Activated CD4-positive, alpha-beta T cell treated with anti-CD3 and anti-CD28 coated beads, Interleukin-2, Interleukin-6, amounts not matched to agents 100 ng/mL and 50 ng/mL, durations not matched to agents 16 hours and 8 hours (primary cell): ENCODE data around the gene LMBRD2.
A peak's percentile ranks its signal among the peaks of the same experiment; 100 is the strongest.
"Not testable (repeated sequence)": the region's sequence is repeated elsewhere in the genome, so short reads cannot be mapped to it uniquely, and the experiment has no call there.

Experiments
- DNase-seq: peaks from one replicate; pipeline ENCODE4 v3.0.0-alpha.2; 2020

LMBRD2 gene

DNA sequence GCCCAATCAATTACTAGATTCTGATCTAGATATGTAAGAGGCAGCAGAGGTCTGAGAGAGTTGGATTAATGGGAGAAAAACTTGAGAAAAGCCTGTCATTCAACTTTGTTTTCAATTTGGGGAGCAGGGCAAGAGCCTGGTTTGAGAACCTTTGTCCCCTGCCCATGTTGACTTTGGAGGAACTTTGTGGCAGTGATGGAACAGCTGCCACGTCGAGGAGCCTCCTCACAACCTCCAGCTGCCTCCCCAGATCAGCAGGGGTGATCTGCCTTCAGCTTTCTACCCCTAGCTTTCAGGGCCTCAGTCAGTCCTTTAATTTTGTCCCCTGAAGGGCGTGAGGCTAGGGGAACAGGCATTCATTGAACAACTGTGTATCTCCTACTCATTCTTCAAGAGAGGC lies 8.9 kb upstream of the LMBRD2 start:
- DNase-seq = no peak

DNA sequence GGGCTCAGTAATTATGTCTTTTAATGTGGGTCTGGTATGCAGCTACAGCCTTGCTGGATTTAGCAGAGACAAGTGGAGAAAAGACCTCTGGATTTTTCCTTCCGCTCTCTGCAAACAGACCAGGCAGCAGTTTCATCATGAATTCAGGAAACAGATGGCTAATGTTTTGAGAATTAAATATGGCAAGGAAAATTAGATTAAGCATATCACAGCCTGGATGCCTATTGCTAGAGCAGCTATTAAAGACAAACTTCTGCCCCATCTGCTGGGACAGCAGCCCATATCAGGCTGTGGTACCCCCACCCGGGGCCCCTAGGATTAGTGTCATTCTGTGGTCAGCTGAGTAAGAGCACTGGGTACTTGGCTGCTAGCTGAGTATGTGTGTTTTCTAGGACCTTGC lies 6.5 kb upstream of the LMBRD2 start:
- no peak for DNase-seq

DNA sequence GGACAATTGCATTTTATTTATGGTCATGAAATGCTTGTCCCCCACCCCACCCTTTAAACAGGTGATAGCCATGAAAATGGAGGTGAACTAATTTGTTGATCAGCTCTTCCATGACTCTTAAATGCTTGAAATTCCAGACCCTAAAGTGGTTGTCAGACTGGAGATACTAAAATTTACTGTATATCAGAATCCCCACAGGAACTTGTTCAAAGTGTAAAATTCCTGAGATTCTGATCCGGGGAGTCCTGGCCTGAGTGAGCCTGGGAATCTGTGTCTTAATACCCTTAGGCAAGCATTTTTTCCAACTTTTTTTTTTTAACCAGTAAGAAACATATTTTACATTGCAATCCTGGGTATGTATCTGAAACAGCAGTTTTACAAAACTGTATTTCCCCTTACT lies 4.9 kb upstream of the LMBRD2 start:
- no peak for DNase-seq

DNA sequence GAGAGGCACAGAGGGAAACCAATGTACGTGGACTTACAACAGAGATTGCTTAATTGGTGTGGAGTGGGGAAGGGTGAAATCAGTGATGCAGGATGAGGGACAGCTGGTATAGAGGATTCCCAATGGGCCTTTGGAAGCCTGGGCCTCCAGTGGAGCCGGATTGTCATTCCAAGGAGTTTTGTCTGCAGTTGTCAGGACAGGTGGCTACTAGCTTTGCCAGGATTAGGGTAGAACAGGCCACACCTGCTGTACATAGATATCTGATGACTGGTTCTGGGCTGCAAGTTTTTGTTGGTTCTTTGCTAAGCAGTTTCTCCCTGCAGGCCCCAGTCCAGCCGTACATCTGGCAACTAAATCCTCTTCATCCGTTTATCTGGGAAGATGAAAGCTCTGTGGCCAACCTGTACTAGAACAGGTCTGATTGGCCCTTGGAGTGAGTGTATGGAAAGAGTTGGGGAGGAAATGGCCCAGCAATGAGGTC lies 4.5 kb upstream of the LMBRD2 start:
- DNase-seq = no peak

DNA sequence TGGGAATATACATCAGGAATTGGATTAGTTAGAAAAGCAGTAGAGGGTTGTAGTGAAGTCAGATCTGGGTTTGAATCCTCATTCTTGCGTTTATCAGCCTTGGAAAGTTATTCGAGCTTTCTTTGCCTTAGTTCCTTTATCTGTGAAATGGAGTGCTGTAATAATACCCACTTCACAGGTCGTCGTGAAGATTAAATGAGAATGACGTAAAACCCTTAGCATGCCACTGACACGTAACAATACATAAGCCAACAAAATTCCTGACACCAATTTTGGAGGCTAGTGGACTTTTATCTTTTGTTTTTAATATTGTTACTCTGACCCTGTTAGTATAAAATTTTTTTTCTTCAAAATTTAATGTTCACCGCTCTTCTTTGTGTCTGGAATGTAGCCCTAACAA lies 3.6 kb upstream of the LMBRD2 start:
- no peak for DNase-seq

DNA sequence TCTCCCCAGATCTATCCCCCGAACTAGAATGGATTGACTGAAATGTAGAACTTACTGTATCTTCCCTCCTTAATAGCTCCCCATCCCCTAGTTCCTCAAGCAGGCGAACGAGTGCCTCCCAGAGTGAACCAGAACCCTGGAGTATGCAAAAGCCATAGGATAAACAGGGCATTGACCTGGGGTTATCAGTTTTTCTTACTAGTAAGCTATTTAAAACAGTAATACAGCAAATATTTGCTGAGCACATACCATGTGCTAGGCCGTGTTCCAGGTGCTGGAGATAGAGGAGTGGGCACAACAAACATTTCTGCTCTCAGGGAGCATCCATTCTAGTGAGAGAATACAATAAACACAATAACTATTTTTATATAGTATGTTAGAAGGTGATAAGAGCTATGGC lies 2.0 kb upstream of the LMBRD2 start:
- DNase-seq = no peak

DNA sequence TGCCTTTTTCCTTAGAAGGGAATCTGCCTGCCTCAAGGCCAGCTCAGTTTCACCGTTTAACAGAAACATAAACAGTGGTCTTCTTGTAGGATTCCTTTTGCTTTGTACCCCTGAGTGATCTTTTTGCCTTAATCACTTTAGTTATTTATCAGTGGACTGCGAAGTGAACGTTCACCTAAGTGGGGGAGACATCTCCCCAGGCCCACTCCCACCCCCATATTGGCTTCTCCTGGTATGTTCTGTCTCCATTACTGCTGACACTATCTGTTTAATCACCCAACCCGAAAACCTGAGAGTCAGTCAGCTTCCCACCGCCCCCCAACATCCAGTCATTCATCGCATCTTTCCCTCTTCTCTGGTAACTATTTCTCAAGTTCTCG lies 1.6 kb upstream of the LMBRD2 start:
- no peak for DNase-seq

DNA sequence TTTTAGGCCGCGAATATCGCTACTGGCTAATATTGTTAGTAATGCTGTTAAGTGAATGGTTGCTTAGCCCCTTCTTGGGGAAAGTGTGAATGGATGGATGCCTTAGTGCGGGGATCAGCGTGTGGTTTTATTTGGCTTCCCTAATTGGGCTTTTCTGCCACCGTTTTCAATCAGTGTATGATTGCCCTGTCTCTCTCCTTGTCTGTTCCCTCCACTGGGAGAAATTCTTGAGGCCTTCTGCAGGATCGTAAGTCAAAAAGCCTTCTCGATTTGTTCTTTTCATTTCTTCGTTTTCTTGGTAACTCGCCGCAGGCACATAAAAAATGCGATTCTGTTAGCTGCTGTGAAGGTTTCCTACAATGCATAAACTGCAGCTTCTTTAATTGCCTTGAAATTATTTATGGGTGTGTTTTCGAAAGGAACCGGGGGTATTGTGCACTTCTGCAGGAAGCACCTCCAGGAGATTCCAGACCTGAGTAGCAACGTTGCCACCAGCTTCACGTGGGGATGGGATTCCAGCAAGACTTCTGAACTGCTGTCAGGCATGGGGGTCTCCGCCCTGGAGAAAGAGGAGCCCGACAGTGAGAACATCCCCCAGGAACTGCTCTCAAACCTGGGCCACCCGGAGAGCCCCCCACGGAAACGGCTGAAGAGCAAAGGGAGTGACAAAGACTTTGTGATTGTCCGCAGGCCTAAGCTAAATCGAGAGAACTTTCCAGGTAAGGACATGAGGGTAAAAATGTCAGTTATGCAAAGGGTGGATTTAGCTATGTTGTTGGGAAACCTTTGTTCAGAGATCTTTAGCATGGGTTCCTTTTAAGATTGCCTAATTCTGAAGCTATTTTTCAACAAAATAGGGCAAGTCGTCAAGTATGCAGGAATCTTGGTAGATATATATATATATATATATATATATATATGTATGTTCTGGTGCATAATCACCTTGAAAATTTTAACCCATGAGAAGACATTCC lies 924 bp upstream of the LMBRD2 start:
- no peak for DNase-seq

DNA sequence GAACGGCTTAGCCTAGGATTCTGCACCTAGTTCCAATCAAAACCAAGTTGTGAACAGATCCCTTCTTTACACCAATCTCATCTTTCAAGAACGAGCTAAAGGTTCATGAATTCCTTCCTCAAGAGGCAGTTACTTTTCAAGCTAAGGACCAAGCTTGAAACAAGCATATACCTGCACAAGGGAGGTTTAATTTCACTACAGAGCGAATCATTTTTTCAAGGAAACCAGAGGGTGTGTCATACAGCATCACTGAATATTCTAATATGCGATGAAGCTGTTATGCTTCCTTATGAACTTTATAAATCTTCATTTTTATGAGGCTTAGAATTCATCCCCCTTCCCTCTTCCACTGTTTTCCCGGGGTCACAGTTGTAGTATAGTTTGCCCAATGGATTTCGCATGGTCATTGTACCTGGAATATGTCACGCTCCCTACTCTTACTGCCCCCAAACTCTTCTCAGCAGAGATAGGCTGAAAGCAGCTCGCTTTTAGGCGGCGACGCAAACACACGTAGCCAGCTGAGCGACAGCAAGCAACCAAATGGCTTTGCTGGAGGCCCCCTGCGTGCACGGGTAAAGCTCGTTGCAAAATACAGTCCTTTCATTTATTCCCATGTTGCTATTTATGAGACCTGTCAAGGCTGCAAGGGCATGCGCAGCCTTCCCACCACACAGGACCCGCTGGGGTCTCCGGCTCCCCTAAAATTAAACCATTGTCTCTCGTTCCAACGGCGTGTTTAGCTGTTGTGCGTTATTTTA lies 832 bp downstream of the LMBRD2 start:
- DNase-seq = peak; percentile 68

DNA sequence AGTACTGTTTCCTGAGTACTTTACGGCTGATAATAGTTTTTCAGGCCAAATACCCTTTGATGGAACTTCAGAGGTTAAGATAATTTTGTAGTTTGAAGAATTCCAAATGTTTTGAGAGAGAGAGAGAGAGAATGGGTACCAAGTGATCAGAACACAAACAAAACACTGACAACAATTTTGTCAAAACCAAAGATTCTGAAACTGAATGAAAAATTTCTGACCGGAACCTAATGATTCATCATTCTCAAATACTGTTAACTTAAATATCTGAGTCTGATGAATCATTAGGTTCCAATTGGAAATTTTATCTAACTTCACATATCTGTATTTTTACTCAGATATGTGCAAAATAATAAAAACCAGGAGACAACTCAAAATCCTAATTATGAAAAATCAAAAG lies 4.0 kb downstream of the LMBRD2 start:
- no peak for DNase-seq

DNA sequence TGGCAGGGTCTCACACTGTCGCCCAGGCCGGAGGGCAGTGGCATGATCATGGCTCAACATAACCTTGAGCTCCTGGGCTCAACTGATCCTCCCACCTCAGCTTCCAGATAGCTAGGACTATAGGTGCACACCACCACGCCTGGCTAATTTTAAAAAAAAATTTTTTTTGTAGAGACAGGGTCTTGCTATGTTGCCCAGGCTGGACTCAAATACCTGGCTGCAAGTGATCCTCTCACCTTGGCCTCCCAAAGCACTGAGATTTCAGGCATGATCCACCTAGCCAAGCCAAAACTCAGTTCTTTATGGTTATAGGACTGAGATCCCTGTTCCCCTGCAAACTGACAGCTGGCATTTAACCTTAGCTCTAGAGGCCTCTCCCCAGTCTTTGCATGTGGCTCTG lies 5.3 kb downstream of the LMBRD2 start:
- DNase-seq = no peak

DNA sequence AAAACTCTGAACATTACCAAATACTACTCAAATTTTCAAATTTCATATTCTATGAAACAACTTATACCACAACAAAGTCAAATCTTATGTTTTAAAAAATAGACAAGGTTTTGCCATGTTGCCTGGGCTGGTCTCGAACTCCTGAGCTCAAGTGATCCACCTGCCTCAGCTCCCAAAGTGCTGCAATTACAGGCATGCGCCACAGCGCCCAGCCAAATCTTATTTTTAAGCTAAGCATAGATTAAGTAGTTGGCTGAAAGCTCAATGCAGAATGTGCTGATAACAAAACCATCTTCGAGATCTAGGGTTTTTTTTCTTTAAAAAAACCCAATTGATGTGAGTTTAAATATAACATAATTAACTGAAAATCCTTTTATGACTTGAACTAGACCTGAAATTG lies 6.4 kb downstream of the LMBRD2 start:
- no peak for DNase-seq

DNA sequence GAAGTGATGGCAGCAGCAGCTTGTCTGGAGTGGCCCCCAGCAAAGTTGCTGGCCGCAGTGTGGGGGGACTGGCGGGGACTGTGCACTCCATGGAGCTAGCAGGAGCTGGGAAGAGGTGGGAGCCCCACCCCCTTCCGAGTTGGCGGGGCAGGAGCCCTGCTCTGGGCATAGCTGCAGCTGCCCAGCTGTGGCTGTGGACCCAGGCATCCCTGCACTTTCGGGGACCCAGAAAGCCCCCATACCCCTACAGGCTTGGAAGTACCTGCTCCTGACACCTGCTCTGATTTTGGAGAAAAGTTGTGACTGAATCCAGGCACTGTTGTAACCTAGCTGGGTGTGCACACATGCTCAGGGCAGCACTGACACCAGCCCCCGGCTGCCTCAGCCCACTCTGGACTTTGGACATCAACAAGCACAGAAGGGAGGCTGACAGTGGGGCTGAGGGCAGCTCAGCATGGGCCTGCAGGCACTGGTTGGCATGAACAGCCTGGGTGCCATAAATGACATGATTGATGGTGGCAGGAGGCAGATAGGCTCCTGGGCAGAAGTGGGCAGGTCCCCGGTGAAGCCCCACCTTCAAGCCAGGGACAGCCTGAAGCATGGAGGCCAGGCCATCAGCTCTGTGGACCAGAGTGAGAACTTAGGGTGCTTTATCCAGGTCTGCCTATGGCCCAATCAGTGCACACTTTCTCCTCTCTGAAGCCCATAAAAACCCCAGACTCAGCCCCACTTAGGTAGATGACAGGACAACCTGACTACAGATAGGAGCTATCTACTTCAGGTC lies 12.6 kb downstream of the LMBRD2 start:
- DNase-seq = no peak

DNA sequence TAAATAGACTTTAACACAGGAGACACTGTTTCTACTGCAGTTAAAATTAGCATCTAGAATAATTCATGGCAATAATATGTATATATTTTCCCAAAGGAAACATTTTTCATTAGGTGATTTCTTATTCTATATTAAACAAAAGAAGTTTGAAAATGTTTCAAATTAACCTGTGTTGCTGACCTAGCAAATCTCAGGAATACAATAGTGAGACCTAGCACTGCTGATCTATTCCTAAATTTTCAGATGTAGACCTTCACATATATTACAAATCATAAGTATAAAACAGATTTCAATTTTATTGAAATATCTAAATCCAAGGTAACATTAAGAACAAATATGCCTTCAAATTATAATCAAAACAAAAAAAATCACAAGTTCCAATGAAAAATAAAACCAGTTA lies 15.1 kb downstream of the LMBRD2 start:
- DNase-seq = no peak

DNA sequence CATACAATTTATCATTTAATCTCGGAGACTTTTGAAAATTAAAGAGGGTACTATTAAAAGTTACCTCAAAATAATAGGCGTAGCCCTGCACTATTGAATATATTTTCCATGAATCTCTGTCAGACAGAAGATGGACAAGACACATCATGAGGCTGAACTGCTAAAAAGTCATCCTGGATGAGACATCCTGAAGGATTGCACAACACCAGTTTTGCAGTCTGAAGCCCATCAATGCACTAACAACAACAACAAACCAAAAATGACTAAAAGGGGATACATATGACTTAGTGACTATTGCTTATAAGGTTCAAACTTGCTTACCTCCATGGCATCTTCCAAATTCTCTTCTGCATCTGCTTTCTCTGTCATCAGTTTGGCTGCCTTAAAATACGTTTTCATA lies 15.7 kb downstream of the LMBRD2 start:
- DNase-seq = no peak

DNA sequence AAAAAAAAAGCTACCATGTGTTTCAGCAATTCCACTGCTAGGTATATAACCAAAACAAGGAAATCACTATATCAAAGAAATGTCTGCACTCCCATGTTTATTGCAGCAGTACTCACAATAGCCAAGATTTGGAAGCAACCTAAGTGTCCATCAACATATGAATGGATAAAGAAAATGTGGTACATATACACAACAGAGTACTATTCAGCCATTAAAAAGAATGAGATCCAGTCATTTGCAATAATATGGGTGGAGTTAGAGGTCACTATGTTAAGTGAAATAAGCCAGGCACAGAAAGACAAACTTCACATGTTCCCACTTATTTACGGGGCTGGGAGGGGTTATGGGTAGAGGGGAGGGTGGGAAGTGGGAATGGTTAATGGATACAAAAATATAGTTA lies 18.7 kb downstream of the LMBRD2 start:
- not testable (repeated sequence) for DNase-seq

DNA sequence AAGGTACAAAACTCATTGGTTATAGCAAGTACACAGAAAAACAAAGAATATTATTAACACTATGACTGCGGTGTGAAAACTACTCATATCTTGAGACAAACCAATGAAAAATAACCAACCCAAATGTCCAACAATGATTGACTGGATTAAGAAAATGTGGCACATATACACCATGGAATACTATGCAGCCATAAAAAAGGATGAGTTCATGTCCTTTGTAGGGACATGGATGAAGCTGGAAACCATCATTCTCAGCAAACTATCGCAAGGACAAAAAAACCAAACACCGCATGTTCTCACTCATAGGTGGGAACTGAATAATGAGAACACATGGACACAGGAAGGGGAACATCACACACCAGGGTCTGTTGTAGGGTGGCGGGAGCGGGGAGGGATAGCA lies 22.0 kb downstream of the LMBRD2 start:
- DNase-seq = not testable (repeated sequence)

DNA sequence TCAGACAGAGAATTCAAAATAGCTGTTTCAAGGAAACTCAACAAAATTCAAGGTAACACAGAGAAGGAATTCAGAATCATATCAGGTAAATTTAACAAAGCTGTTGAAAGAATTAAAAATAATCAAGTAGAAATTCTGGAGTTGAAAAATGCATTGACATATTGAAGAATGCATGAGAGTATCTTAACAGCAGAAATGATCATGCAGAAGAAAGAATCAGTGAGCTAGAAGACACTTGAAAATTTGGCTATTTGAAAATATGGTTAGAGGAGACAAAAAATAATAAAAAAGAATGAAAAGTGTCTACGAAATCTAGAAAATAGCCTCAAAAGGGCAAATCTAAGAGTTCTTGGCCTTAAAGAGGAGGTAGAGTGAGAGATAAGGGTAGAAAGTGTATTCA lies 22.9 kb downstream of the LMBRD2 start:
- no peak for DNase-seq

DNA sequence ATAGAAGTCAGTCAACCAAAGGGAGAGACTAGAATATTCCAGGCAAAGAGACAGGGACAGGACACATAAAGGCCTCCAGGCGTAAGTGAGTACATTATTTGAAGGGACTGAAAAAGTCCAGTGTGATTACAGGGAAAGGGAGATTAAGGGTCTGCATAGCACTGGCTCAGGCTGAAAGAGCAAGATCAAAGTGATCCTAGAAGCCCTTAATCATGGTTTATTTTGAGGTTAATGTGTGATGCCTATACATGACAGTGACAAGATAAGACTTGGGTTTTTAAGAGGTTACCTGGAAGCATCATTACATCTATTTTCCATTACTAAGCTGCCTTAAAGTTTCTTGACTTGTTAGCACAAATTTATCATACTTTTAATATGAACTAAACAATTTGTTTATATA lies 25.8 kb downstream of the LMBRD2 start:
- DNase-seq = no peak

DNA sequence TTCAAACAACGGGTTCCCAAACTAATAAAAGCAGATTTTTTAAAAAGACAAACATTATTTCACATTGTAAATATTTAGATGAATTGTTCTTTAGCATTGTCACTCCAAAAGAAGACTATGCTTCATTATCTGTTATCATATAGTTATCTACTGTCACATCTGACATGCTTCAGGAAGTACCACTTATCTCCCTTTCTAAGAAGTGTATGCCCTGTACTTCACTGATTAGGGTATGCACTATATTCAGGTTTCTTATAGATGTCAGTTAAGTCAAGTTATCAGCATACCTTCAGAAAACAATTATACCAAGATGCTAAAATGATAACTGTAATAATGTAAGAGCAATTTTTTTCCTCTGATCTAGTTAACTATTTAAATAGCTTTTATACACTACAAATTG lies 40.4 kb downstream of the LMBRD2 start:
- no peak for DNase-seq

DNA sequence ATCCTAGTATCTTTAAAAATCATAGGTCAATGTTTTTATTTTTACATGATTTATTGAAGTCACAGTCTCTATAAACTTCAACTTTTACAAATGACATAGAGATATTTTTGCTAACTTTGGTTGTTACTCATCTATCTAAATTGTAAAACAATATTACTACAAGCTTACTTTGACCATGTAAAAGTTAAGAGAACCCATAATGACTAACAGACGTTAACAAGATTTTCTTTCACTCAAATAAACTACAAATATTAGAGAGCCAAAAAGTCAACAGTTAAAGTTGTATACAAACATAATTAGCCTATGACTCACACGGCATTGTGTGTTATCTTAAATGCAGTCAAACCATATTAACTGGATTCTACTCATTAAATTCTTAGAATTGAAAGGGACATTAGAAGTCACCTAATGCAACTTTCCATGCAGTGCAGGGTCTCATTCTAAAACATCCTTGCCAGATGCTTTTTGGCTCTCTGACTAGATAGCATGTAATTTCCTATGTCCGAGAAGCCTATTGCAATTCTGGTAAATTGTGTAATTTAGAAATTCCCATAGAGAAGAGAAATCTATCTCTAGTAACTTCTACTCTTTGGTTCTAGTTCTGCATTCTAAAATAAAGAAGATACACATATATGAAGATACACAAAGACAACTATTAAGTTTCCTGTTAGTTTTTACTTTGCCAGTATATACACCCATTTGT lies 42.8 kb downstream of the LMBRD2 start:
- DNase-seq = no peak

DNA sequence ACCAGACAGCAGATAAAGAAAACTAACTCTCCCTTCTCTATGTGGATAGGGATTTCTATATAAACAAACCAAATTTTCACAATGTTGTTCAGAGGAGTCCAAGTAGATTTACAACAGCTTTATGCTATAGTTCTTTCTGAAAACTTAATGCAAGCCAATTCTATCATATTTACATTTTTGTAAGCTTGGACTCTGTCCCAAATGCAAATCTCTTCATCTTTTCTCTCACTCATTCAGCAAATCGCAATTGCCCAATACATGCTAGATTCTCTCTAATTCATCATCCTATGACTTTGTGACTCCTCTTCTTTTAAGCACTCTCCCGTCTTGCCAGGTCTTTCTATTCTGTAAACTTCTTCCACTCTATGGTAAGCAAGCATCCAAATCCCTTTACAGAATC lies 45.9 kb downstream of the LMBRD2 start:
- DNase-seq = no peak

DNA sequence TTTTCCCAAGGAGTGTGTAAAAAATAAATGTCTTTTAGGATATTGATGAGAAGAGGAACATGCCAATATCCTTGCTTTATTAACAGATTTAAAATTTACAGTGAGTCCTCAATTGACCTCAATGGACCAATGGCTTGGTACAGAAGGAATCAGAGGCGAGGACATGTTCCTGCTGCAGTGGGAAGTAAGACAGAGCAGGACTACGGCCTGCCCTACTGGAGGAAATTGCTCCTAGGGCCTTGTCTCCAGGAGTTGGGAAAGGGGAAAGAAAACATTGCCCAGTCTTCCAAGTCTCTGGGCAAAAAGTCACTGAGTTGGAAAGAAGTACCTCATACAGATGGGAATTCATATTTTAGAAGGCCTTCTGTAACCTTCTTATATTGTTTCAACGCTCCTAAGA lies 51.9 kb downstream of the LMBRD2 start:
- DNase-seq = no peak
